HepG2 (cell line): Measurements from ENCODE around the gene METRN. TPM values are rescaled to one million over a fixed set of nuclear protein-coding genes. Genes with fewer than 3 reads are reported as not detected.

Experiments used
- ATAD3A ChIP-seq: sonication (generic); formaldehyde crosslinking; IDR thresholded peaks from 2 replicates; pipeline ENCODE4 v1.4.0; 2020; ENCODE audit warnings: missing genetic modification reagents
- CAMTA2 ChIP-seq: sonication (generic); formaldehyde crosslinking; IDR thresholded peaks from 2 replicates; pipeline ENCODE4 v1.4.0; 2020; ENCODE audit warnings: mild to moderate bottlenecking, missing genetic modification reagents, borderline replicate concordance
- ELF3 ChIP-seq: IDR thresholded peaks from 2 replicates; pipeline ENCODE4 v1.6.1; 2016; ENCODE audit warnings: missing genetic modification reagents, missing compliant biosample characterization
- GMEB2 ChIP-seq: IDR thresholded peaks from 2 replicates; pipeline ENCODE4 v1.6.1; 2016; ENCODE audit warnings: missing biosample characterization, missing genetic modification reagents, low read depth
- HINFP ChIP-seq: sonication (generic); formaldehyde crosslinking; IDR thresholded peaks from 2 replicates; pipeline ENCODE4 v1.4.0; 2020; ENCODE audit warnings: low read depth, mild to moderate bottlenecking, missing genetic modification reagents
- LRRFIP1 ChIP-seq: sonication (generic); formaldehyde crosslinking; conservative IDR thresholded peaks from 2 replicates; pipeline ENCODE4 v1.4.0; 2020; ENCODE audit warnings: missing genetic modification reagents
- MTA3 ChIP-seq: sonication (generic); formaldehyde crosslinking; IDR thresholded peaks from 2 replicates; pipeline ENCODE4 v1.4.0; 2020; ENCODE audit warnings: missing genetic modification reagents
- PHF21A ChIP-seq: sonication (generic); formaldehyde crosslinking; IDR thresholded peaks from 2 replicates; pipeline ENCODE4 v1.5.0; 2020; ENCODE audit warnings: mild to moderate bottlenecking, missing genetic modification reagents
- SATB2 ChIP-seq: sonication (generic); formaldehyde crosslinking; IDR thresholded peaks from 2 replicates; pipeline ENCODE4 v1.5.0; 2020; ENCODE audit warnings: missing genetic modification reagents
- SMAD3 ChIP-seq: sonication (generic); formaldehyde crosslinking; IDR thresholded peaks from 2 replicates; pipeline ENCODE4 v1.4.0; 2020; ENCODE audit warnings: missing genetic modification reagents
- ZIK1 ChIP-seq: sonication (generic); formaldehyde crosslinking; IDR thresholded peaks from 2 replicates; pipeline ENCODE4 v1.5.0; 2020; ENCODE audit warnings: mild to moderate bottlenecking, low read depth, missing genetic modification reagents, borderline replicate concordance
- ZNF230 ChIP-seq: sonication (generic); formaldehyde crosslinking; IDR thresholded peaks from 2 replicates; pipeline ENCODE4 v1.4.0; 2020; ENCODE audit warnings: mild to moderate bottlenecking, missing genetic modification reagents
- ZNF263 ChIP-seq: sonication (generic); formaldehyde crosslinking; IDR thresholded peaks from 2 replicates; pipeline ENCODE4 v1.4.0; 2020; ENCODE audit warnings: missing genetic modification reagents
- ZNF512B ChIP-seq: sonication (generic); formaldehyde crosslinking; IDR thresholded peaks from 2 replicates; pipeline ENCODE4 v1.5.1; 2020; ENCODE audit warnings: missing genetic modification reagents, mild to moderate bottlenecking, borderline replicate concordance
- ZNF605 ChIP-seq: sonication (generic); formaldehyde crosslinking; IDR thresholded peaks from 2 replicates; pipeline ENCODE4 v1.8.0; 2022; ENCODE audit warnings: mild to moderate bottlenecking, missing genetic modification reagents
- ZNF660 ChIP-seq: sonication (generic); formaldehyde crosslinking; IDR thresholded peaks from 2 replicates; pipeline ENCODE4 v1.5.1; 2020; ENCODE audit warnings: mild to moderate bottlenecking, low read depth, missing genetic modification reagents, borderline replicate concordance
- ZNF800 ChIP-seq: sonication (generic); formaldehyde crosslinking; IDR thresholded peaks from 2 replicates; pipeline ENCODE4 v1.4.0; 2020; ENCODE audit warnings: missing genetic modification reagents
- ZNF878 ChIP-seq: sonication (generic); formaldehyde crosslinking; IDR thresholded peaks from 2 replicates; pipeline ENCODE4 v1.8.1; 2023; ENCODE audit warnings: mild to moderate bottlenecking, missing genetic modification reagents, moderate library complexity
- ZSCAN20 ChIP-seq: sonication (generic); formaldehyde crosslinking; IDR thresholded peaks from 2 replicates; pipeline ENCODE4 v1.4.0; 2020; ENCODE audit warnings: missing genetic modification reagents, mild to moderate bottlenecking, borderline replicate concordance
- ZSCAN29 ChIP-seq: sonication (generic); formaldehyde crosslinking; conservative IDR thresholded peaks from 2 replicates; pipeline ENCODE4 v1.4.0; 2020; ENCODE audit warnings: mild to moderate bottlenecking, missing genetic modification reagents
- polyA plus RNA-seq, 8 experiments: library from polyadenylated mRNA; depleted of rRNA in 3 of 8; stranded (reverse) in 7 of 8; unstranded in 1 of 8; fragments of >200 nt; fragmentation: Illumina TruSeq in 4 of 8; extraction: Trizol in 4 of 8; gene quantifications; 2 replicates each; pipeline versions ENCODE4 v1.2.1 to v1.2.3, GENCODE V29; 2011 to 2016; ENCODE audit warnings: low read depth in 4 of 8, missing spikeins in 1 of 8, mixed read lengths in 1 of 8; ENCODE audit not compliant: insufficient read depth in 1 of 8
- total RNA-seq, 5 experiments: library from RNA; depleted of rRNA; stranded (reverse); fragments of >200 nt; fragmentation: Illumina TruSeq; extraction: Trizol; gene quantifications; 2 replicates each; pipeline ENCODE4 v1.2.3, GENCODE V29; 2016; ENCODE audit warnings: low read depth in 1 of 5

Gene METRN
- total and polyA plus RNA-seq, 2 of the 13 experiments (the other 11 are each of a cell fraction or from before 2014, with no cell fraction given): 25.5 to 46.1 TPM

GRCh38 chr16:716200-716568 is 1.3 kb downstream of the METRN start (continued):
- TF ChIP-seq ZIK1 (CRISPR knock-in tag) (no peak), ZNF605 (CRISPR knock-in tag) (no peak), ATAD3A (CRISPR knock-in tag) (no peak), GMEB2 (CRISPR knock-in tag) (no peak), LRRFIP1 (CRISPR knock-in tag) (no peak), ZNF800 (CRISPR knock-in tag) (no peak), HINFP (CRISPR knock-in tag) (no peak), SATB2 (CRISPR knock-in tag) (no peak), CAMTA2 (CRISPR knock-in tag) (no peak), SMAD3 (no peak), ZSCAN29 (CRISPR knock-in tag) (no peak), ZNF263 (CRISPR knock-in tag) (no peak), ELF3 (CRISPR knock-in tag) (no peak), ZNF512B (no peak), ZNF660 (CRISPR knock-in tag) (no peak), MTA3 (CRISPR knock-in tag) (no peak), PHF21A (CRISPR knock-in tag) (no peak), ZSCAN20 (CRISPR knock-in tag) (no peak), ZNF878 (CRISPR knock-in tag) (no peak), ZNF230 (CRISPR knock-in tag) (no peak)
